Mucosa of rectum (tissue), 2 donors: ENCODE data around the gene MYO5B.

Source experiments
- H3K27ac ChIP-seq, 2 donors: one replicate each; pipeline ENCODE4 v1.7.0; 2013; ENCODE audit warnings: inconsistent platforms in 2 of 2, low read depth in 2 of 2, low read length in 2 of 2
- H3K27me3 ChIP-seq, 2 donors: one replicate each; pipeline ENCODE4 v1.7.0; 2013; ENCODE audit warnings: low read length in 2 of 2; ENCODE audit not compliant: control insufficient read depth in 2 of 2, insufficient read depth in 2 of 2
- H3K36me3 ChIP-seq, 2 donors: one replicate each; pipeline ENCODE4 v1.7.0; 2013; ENCODE audit warnings: low read length in 2 of 2; ENCODE audit not compliant: control insufficient read depth in 2 of 2, insufficient read depth in 2 of 2
- H3K4me1 ChIP-seq, 2 donors: one replicate each; pipeline ENCODE4 v1.7.0; 2013; ENCODE audit warnings: low read length in 2 of 2, mild to moderate bottlenecking in 1 of 2; ENCODE audit not compliant: control insufficient read depth in 2 of 2, insufficient read depth in 2 of 2
- H3K4me3 ChIP-seq, 2 donors: one replicate each; pipeline ENCODE4 v1.7.0; 2013; ENCODE audit warnings: low read length in 2 of 2
- H3K9ac ChIP-seq, 2 donors: one replicate each; pipeline ENCODE4 v1.7.0; 2013; ENCODE audit warnings: low read length in 2 of 2, low read depth in 1 of 2, mild to moderate bottlenecking in 1 of 2
- H3K9me3 ChIP-seq, 2 donors: one replicate each; pipeline ENCODE4 v1.7.0; 2013; ENCODE audit warnings: low read length in 2 of 2; ENCODE audit not compliant: control insufficient read depth in 2 of 2
- donor health status: healthy.
- donor health status: Normal muscosa, but diverticular disease.

The MYO5B gene

DNA sequence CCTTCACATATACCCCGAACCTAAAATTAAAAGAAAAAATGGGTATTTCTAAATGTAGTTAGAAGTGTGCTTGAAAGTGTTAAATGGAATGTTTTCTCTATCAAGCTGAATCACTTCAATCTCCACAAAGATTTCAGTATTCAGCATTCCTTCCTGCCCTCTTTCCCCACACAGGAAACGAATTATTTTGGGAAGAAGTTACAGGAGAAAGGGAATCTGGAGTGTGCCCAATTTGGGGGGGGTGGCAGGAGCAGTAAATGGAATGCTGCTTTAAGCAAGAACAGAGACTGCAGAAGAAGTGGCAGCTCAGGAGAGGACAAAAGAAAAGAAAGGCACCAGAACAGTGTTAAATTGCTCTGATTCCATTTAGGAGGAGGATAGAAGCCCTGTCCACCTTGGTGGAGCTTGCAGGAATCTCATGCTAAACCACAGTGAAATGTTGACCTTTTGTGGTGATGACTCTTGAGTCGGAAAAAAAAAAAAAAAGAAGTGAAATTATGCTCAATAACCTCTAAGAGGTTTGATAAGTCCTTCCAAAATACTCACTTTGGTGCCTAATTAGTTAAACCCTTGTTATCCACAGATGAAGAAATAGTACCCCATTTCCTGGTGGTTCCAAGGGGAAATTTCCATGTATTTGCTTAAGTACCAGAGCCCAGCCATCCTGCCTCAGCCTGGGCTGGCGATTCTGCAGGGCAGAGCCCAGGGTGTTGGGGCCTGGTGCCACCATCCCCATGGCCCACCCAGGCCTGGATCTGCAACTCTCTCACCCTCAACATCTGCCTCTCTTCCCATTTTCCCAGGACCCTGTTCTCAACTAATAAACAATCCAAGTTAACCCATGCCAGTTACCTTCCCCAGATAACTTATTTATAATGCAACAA, 56.5 kb downstream of the MYO5B start:
- no peaks in the 10 kb centered on the region for H3K9me3 ChIP-seq
- no peaks in the 10 kb centered on the region for H3K27me3 ChIP-seq
- H3K27ac ChIP-seq = no peak overlapping the region
- no peaks in the 10 kb centered on the region for H3K36me3 ChIP-seq
- no peak overlapping the region for H3K4me3 ChIP-seq
- no peaks in the 10 kb centered on the region for H3K4me1 ChIP-seq
- no peak overlapping the region for H3K9ac ChIP-seq

DNA sequence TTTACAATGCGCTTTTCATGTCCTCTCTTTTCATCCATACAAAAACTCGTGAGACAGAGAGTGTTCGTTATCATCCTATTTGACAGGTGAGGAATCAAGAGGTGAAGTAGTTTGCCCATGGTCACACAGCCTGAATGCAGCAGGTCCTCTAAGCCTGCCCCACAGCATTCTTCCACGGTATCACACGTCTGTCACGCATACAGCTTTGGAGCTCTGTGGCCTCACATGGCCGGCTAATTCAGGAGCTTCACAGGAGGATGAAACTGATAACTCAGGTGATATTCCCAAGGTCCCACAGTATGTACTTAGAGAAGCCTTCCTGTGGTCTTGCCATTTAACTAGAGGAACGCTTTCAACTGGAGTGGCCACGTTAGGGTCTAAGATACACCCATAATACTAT, 59.0 kb downstream of the MYO5B start:
- no peak overlapping the region for H3K27ac ChIP-seq
- no peaks in the 10 kb centered on the region for H3K27me3 ChIP-seq
- H3K9ac ChIP-seq = no peak overlapping the region
- no peaks in the 10 kb centered on the region for H3K9me3 ChIP-seq
- H3K36me3 ChIP-seq = no peaks in the 10 kb centered on the region
- H3K4me3 ChIP-seq = no peak overlapping the region
- no peaks in the 10 kb centered on the region for H3K4me1 ChIP-seq

DNA sequence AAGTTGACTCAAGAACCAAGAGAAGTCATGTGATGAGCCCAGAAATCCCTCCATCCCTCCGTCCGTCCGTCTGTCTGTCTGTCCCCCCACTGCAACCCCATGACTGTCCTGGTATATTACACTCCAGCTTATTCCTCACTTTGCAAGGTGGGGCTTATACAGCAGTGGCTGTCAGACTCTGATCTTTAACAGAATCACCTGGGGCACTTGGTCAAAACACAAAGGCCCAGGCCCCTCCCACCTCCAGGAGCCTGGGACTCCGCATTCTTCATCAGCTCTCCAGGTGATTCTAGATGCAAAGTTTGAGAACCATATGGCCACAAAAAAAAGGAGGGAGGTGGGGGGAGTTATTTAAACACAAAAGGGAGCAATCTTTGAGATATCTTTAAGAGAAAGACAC, 61.4 kb downstream of the MYO5B start:
- Histone ChIP-seq H3K9me3 (no peaks in the 10 kb centered on the region), H3K36me3 (no peaks in the 10 kb centered on the region), H3K27ac (no peak overlapping the region), H3K27me3 (no peaks in the 10 kb centered on the region), H3K4me3 (no peak overlapping the region), H3K4me1 (peaks cover 18% of the 10 kb centered on the region in 2 donors), H3K9ac (no peak overlapping the region)

DNA sequence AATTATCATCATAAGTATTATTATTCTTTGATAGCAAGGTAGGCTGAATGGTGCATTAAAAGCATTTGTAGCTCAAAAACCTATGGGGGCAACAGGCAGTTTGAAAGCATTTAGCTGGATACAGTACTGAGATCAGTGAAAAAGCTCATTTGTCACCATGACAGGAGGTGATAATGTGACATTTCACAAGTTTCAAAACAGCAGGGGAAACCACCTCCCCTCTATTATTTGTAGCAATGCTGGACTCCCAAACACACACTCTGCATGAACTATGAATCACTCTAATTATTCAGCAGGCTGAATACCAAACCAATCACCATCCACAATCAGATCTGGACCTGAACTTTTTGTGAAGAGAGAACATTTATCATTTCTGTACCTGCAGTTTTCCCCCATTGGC, 63.4 kb downstream of the MYO5B start:
- Histone ChIP-seq H3K36me3 (no peaks in the 10 kb centered on the region), H3K27ac (no peak overlapping the region), H3K9ac (no peak overlapping the region), H3K4me1 (peaks cover 26 to 34% of the 10 kb centered on the region in 2 donors), H3K4me3 (no peak overlapping the region), H3K9me3 (no peaks in the 10 kb centered on the region), H3K27me3 (no peaks in the 10 kb centered on the region)

DNA sequence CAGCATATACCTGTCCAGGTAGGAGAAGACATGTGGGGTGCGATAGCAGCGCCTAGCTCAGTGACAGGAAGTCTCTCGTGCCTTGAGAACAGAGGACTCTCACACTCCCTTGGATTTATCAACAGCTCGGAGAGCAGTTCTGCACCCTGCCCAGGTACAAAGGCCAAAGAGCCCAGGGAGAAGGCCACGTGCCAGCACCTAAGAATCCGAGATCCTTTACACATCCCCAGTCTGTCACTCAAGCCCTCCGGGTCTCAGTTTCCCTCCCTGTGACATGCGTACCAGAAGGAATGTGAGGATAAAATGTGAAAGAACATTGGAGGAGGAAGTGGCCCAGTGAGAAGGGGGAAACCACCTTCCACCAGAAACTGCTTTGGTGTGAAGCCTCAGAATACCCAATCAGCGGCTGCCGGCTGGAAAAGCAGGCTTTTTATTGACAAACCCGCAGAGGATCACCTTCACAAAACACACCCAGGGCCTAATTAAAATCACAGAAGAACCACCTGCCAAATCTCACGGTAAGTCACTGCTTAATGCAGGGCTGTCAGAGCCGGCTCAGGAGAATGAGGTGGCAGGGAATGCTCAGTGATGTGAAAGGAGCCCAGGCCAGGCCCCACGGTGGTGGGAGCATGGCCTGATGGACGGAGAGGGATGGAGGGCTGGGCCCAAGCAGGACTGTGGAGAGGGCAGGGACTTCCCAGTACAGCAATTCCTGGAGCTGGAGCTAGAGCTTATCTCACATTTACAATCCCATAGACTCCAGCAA, 66.3 kb downstream of the MYO5B start:
- H3K27ac ChIP-seq = peak overlapping the region; percentile 80 to 81
- H3K36me3 ChIP-seq = no peaks in the 10 kb centered on the region
- H3K4me1 ChIP-seq = peaks cover 26 to 38% of the 10 kb centered on the region in 2 donors
- no peaks in the 10 kb centered on the region for H3K27me3 ChIP-seq
- H3K9ac ChIP-seq = peak overlapping the region; percentile 35 to 53
- H3K9me3 ChIP-seq = no peaks in the 10 kb centered on the region
- peak overlapping the region; percentile 48 to 55 for H3K4me3 ChIP-seq

DNA sequence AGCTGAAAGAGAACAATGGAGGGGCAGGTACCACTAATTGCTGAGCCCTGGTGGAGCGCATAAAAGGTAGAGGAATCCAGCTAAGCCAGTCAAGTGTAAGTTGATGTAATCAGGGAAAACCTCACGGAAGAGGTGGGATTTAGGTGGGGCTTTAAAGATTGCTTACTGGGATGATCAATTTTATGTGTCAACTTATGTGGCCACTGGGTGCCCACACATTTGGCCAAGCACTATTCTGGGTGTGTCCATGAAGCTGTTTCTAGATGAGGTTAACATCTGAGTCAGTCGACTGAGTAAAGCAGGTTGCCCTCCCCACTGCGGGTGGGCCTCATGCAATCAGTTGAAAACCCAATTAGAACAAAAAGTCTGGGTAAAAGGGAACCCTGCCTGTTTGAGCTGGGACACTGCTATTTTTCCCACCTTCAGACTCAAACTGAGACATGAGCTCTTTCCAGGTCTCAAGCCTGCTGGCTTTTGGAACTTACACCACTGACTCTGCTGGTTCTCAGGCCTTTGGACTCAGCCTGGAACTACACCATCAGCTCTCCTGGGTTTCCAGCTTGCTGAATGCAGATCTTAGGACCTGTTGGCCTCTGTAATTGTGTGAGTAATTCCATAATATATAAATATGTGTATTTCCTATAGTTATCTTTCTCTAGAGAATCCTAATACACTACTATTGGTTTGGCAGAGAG, 67.3 kb downstream of the MYO5B start:
- Histone ChIP-seq H3K9me3 (no peaks in the 10 kb centered on the region), H3K27me3 (no peaks in the 10 kb centered on the region), H3K4me3 (peak overlapping the region in 1 of 2 donors; percentile 55), H3K36me3 (no peaks in the 10 kb centered on the region), H3K9ac (peak overlapping the region; percentile 35 to 53), H3K27ac (peak overlapping the region; percentile 80 to 81), H3K4me1 (peaks cover 26 to 38% of the 10 kb centered on the region in 2 donors)

DNA sequence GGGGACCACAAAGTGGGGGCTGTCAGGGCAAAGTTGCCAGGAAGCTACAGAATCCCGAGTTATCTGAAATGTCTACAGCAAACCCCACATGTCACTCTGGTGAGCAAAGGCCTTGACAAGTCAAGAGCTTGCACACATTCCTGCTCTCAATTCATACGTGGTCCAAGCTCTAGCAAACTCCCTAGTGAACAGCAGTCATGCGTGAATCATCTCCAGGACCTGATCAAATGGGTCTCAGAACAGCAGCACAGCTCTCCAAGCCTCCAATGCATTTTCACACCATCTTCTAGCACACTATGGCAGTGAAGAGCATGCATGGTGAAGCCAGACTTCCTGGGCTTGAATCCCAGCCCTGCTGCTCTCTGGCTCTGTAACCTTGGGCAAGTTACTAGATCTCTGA, 68.5 kb downstream of the MYO5B start:
- H3K27ac ChIP-seq = no peak overlapping the region
- no peak overlapping the region for H3K4me3 ChIP-seq

DNA sequence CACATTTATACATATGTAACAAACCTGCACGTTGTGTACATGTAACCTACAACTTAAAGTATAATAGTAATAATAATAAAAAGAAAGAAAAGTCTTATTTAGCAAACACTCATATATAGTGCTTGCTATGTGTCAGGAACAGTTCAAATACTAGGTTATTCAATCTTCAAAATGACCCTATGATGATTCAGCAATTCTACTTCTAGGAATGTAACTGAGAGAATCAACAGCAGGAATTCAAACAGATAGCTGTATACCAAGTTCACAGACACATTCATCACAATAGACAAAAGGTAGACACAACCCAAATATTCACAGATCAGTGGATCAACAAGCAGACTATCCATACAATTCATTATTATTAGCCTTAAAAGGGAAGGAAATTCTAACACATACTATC, 69.5 kb downstream of the MYO5B start:
- no peak overlapping the region for H3K27ac ChIP-seq
- no peaks in the 10 kb centered on the region for H3K27me3 ChIP-seq
- H3K4me3 ChIP-seq = no peak overlapping the region
- H3K4me1 ChIP-seq = peaks cover 26 to 38% of the 10 kb centered on the region in 2 donors
- H3K9ac ChIP-seq = no peak overlapping the region
- no peaks in the 10 kb centered on the region for H3K36me3 ChIP-seq
- no peaks in the 10 kb centered on the region for H3K9me3 ChIP-seq

More for the DNA sequence above, 68.5 kb downstream of the MYO5B start:
- Histone ChIP-seq H3K4me1 (peaks cover 26 to 38% of the 10 kb centered on the region in 2 donors), H3K36me3 (no peaks in the 10 kb centered on the region), H3K27me3 (no peaks in the 10 kb centered on the region), H3K9ac (no peak overlapping the region), H3K9me3 (no peaks in the 10 kb centered on the region)

DNA sequence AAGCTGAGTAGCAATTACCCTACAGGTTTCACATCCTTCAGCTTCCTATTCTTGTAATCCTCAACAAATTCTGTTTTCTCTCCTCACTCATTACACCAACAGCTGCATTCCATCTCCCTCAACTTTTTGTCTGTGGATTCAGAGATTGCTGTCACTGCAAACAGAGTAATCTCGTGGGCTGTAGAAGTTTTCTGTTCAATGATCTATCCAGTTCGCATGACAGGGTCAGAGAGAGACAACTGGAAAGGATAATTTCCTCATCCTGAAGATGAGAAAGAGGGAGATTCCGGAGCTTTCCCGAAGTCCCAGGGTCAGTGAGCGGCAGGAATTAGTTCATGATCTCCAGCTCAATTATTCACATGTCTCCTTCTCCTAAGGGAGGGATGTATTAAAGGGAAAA, 75.7 kb downstream of the MYO5B start:
- peaks cover 0 to 3% of the 10 kb centered on the region in 2 donors for H3K27me3 ChIP-seq
- H3K36me3 ChIP-seq = no peaks in the 10 kb centered on the region
- no peak overlapping the region for H3K9ac ChIP-seq
- no peaks in the 10 kb centered on the region for H3K9me3 ChIP-seq
- no peak overlapping the region for H3K4me3 ChIP-seq
- no peak overlapping the region for H3K27ac ChIP-seq
- H3K4me1 ChIP-seq = no peaks in the 10 kb centered on the region

DNA sequence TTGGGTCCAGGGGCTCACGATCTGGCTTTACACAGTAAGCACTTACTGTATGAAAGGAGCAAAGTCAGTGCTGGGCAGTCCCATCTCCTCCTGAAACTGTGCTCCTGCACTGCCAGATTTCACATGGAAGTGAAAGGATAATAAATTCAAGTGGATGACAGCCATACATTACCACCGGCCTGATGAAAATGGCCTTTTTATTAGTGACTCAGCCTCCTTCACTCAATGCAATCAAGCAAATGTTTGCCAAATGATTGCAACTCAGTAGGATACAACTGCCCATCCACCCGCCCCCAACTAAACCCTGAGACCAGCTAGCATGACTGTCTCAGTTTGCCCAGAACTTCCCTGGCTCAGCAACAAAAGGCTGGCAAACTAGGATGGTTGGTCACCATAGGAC, 77.1 kb downstream of the MYO5B start:
- H3K4me3 ChIP-seq = no peak overlapping the region

More for the DNA sequence above, 77.1 kb downstream of the MYO5B start:
- Histone ChIP-seq H3K27ac (no peak overlapping the region), H3K9me3 (no peaks in the 10 kb centered on the region), H3K27me3 (peaks cover 0 to 3% of the 10 kb centered on the region in 2 donors), H3K36me3 (no peaks in the 10 kb centered on the region), H3K4me1 (peaks cover 0 to 3% of the 10 kb centered on the region in 2 donors), H3K9ac (no peak overlapping the region)
